H1 (cell line): ENCODE results near the gene SELENBP1. TPM values are rescaled to one million over a fixed set of nuclear protein-coding genes. Genes with fewer than 3 reads are reported as not detected.

ENCODE experiments used
- CTCF ChIA-PET: fragments of 300-600 bp; sonication (Branson Sonifier 250); formaldehyde crosslinking; loops from one replicate; lab custom pipeline; 2021; ENCODE audit not compliant: partially characterized antibody; lab: Charles Lee
- POLR2A ChIA-PET: fragments of 300-600 bp; sonication (Branson Sonifier 250); formaldehyde crosslinking; loops from one replicate; lab custom pipeline; 2021; ENCODE audit warnings: inconsistent platforms; ENCODE audit not compliant: partially characterized antibody; lab: Charles Lee
- DNase-seq, 2 experiments: peaks; one replicate each; pipeline versions ENCODE4 v3.0.0 to v3.0.0-alpha.2; 2010 to 2022; ENCODE audit warnings: low spot score in 2 of 2, low read depth in 1 of 2, mixed read lengths in 1 of 2
- FAIRE-seq: peaks from 2 replicates; lab custom pipeline; 2011; peaks lifted over from hg19 to GRCh38; lab: Jason Lieb, UNC
- H2AFZ ChIP-seq: 2 replicates; pipeline ENCODE4 v1.8.1; 2012; ENCODE audit warnings: low read length, inconsistent platforms
- H2AK5ac ChIP-seq: 2 replicates; pipeline ENCODE4 v1.6.1; 2013; ENCODE audit warnings: low read depth, low read length
- H2BK120ac ChIP-seq: replicated peaks from 2 replicates; pipeline ENCODE3; 2013; ENCODE audit warnings: low read depth, low read length, inconsistent platforms
- H2BK12ac ChIP-seq: 2 replicates; pipeline ENCODE4 v1.6.1; 2013; ENCODE audit warnings: low read depth, low read length
- H2BK15ac ChIP-seq: 2 replicates; pipeline ENCODE4 v1.6.1; 2013; ENCODE audit warnings: low read length
- H2BK20ac ChIP-seq: 2 replicates; pipeline ENCODE4 v1.6.1; 2013; ENCODE audit warnings: low read length
- H2BK5ac ChIP-seq: 2 replicates; pipeline ENCODE4 v1.6.1; 2013; ENCODE audit warnings: low read depth, low read length
- H3K14ac ChIP-seq: 2 replicates; pipeline ENCODE4 v1.6.1; 2013; ENCODE audit warnings: inconsistent platforms; ENCODE audit not compliant: insufficient read length
- H3K18ac ChIP-seq: 2 replicates; pipeline ENCODE4 v1.6.1; 2013; ENCODE audit warnings: low read length; ENCODE audit errors: extremely low read depth
- H3K23ac ChIP-seq: 2 replicates; pipeline ENCODE4 v1.6.1; 2013; ENCODE audit warnings: inconsistent platforms; ENCODE audit not compliant: insufficient read length
- H3K23me2 ChIP-seq: 2 replicates; pipeline ENCODE4 v1.6.1; 2013; ENCODE audit warnings: low read depth, low read length
- H3K27ac ChIP-seq: 2 replicates; pipeline ENCODE4 v1.6.1; 2011; ENCODE audit warnings: low read depth, low read length, inconsistent platforms
- H3K27me3 ChIP-seq, 4 experiments: replicated peaks in 1 of 4; 1 replicate in 1 of 4; 2 replicates in 3 of 4; pipeline versions ENCODE4 v1.6.1 to v1.8.1; 2011 to 2013; ENCODE audit warnings: low read length in 3 of 4, mild to moderate bottlenecking in 3 of 4, inconsistent platforms in 2 of 4, mixed read lengths in 2 of 4, moderate library complexity in 1 of 4; ENCODE audit not compliant: control insufficient read depth in 3 of 4, insufficient read depth in 3 of 4; ENCODE audit errors: extremely low read depth in 1 of 4
- H3K36me3 ChIP-seq, 4 experiments: 2 replicates each; pipeline versions ENCODE4 v1.6.1 to v1.8.1; 2011 to 2013; ENCODE audit warnings: mild to moderate bottlenecking in 4 of 4, low read length in 3 of 4, moderate library complexity in 2 of 4, control low read depth in 1 of 4, inconsistent platforms in 1 of 4; ENCODE audit not compliant: insufficient read depth in 4 of 4, control insufficient read depth in 2 of 4
- H3K4ac ChIP-seq: replicated peaks from 2 replicates; pipeline ENCODE3; 2013; ENCODE audit warnings: low read length, low read depth, mixed read lengths, inconsistent platforms; ENCODE audit not compliant: insufficient read length
- H3K4me1 ChIP-seq, 4 experiments: replicated peaks in 1 of 4; 1 replicate in 1 of 4; 2 replicates in 3 of 4; pipeline versions ENCODE4 v1.6.1 to v1.8.1; 2011 to 2013; ENCODE audit warnings: low read length in 3 of 4, inconsistent platforms in 2 of 4, mixed read lengths in 1 of 4; ENCODE audit not compliant: insufficient read depth in 4 of 4, control insufficient read depth in 3 of 4
- H3K4me2 ChIP-seq, 2 experiments: 2 replicates each; pipeline versions ENCODE4 v1.6.1 to v1.8.1; 2011 to 2013; ENCODE audit warnings: low read depth in 2 of 2, low read length in 2 of 2, control low read depth in 1 of 2, inconsistent platforms in 1 of 2, mild to moderate bottlenecking in 1 of 2; ENCODE audit not compliant: insufficient read depth in 1 of 2
- H3K4me3 ChIP-seq, 4 experiments: fragments of 200-600, 300-600 bp in 1 of 4; sonication (generic), shearing (Covaris generic), sonication (Bioruptor Twin) in 1 of 4; 2 replicates each; pipeline versions ENCODE4 v1.5.1 to v1.8.1; 2011 to 2016; ENCODE audit warnings: low read length in 4 of 4, low read depth in 3 of 4, control low read depth in 2 of 4, inconsistent platforms in 2 of 4, mild to moderate bottlenecking in 2 of 4, mixed read lengths in 1 of 4, moderate library complexity in 1 of 4; ENCODE audit not compliant: insufficient read depth in 2 of 4; ENCODE audit errors: extremely low read depth in 1 of 4
- H3K56ac ChIP-seq: replicated peaks from 2 replicates; pipeline ENCODE3; 2013; ENCODE audit warnings: low read depth, mild to moderate bottlenecking, mixed read lengths, low read length, inconsistent platforms; ENCODE audit not compliant: insufficient read length
- H3K79me1 ChIP-seq: 2 replicates; pipeline ENCODE4 v1.6.1; 2013; ENCODE audit warnings: low read depth, low read length, control low read depth
- H3K79me2 ChIP-seq, 2 experiments: 2 replicates each; pipeline versions ENCODE4 v1.6.1 to v1.8.1; 2012 to 2013; ENCODE audit warnings: low read length in 2 of 2, mild to moderate bottlenecking in 2 of 2, inconsistent platforms in 1 of 2; ENCODE audit not compliant: insufficient read depth in 2 of 2, control insufficient read depth in 1 of 2
- H3K9ac ChIP-seq, 4 experiments: replicated peaks in 1 of 4; 1 replicate in 1 of 4; 2 replicates in 3 of 4; pipeline versions ENCODE4 v1.6.1 to v1.8.1; 2011 to 2013; ENCODE audit warnings: low read depth in 3 of 4, low read length in 3 of 4, control low read depth in 2 of 4, mild to moderate bottlenecking in 2 of 4, moderate library complexity in 2 of 4, inconsistent platforms in 1 of 4; ENCODE audit errors: extremely low read depth in 1 of 4
- H3K9me3 ChIP-seq, 2 experiments: 2 replicates each; pipeline versions ENCODE4 v1.6.1 to v1.8.1; 2012 to 2013; ENCODE audit warnings: mild to moderate bottlenecking in 2 of 2, moderate library complexity in 2 of 2, control low read depth in 1 of 2, inconsistent platforms in 1 of 2, low read depth in 1 of 2, low read length in 1 of 2, mixed read lengths in 1 of 2; ENCODE audit not compliant: insufficient read depth in 2 of 2
- H4K20me1 ChIP-seq, 2 experiments: replicated peaks in 1 of 2; 2 replicates each; pipeline versions ENCODE3 to v1.8.1; 2011 to 2013; ENCODE audit warnings: inconsistent platforms in 2 of 2, low read length in 2 of 2, mild to moderate bottlenecking in 1 of 2; ENCODE audit not compliant: insufficient read depth in 2 of 2, control insufficient read depth in 1 of 2
- H4K5ac ChIP-seq: 2 replicates; pipeline ENCODE4 v1.6.1; 2013; ENCODE audit warnings: low read length, low read depth, mixed read lengths, inconsistent platforms; ENCODE audit not compliant: insufficient read length
- H4K8ac ChIP-seq: 2 replicates; pipeline ENCODE4 v1.8.0; 2013; ENCODE audit warnings: mild to moderate bottlenecking, moderate library complexity, low read length, inconsistent platforms; ENCODE audit not compliant: insufficient read depth; ENCODE audit errors: extremely low read depth
- H4K91ac ChIP-seq: replicated peaks from 2 replicates; pipeline ENCODE3; 2013; ENCODE audit warnings: low read length, mixed read lengths, inconsistent platforms; ENCODE audit not compliant: insufficient read length
- BACH1 ChIP-seq: IDR thresholded peaks from 2 replicates; pipeline ENCODE4 v1.6.1; 2012; ENCODE audit warnings: low read length, improper control_type of control experiment
- BRCA1 ChIP-seq: IDR thresholded peaks from 2 replicates; pipeline ENCODE4 v1.6.1; 2012; ENCODE audit warnings: low read depth, low read length, improper control_type of control experiment
- CBX8 ChIP-seq: fragments of 300-800, 300-1000 bp; sonication (generic); IDR thresholded peaks from 2 replicates; pipeline ENCODE4 v1.7.1; 2016; ENCODE audit warnings: low read depth, low read length, borderline replicate concordance
- KDM4A ChIP-seq: IDR thresholded peaks from one replicate; pipeline ENCODE4 v1.7.1; 2012; ENCODE audit warnings: low read depth, mild to moderate bottlenecking, moderate library complexity, low read length, inconsistent platforms; ENCODE audit not compliant: severe bottlenecking
- KDM5A ChIP-seq: fragments of 200-600 bp; IDR thresholded peaks from 2 replicates; pipeline ENCODE4 v1.7.1; 2012; ENCODE audit warnings: mild to moderate bottlenecking, low read length, inconsistent platforms, mixed read lengths
- NRF1 ChIP-seq: IDR thresholded peaks from 2 replicates; pipeline ENCODE4 v1.6.1; 2011; ENCODE audit warnings: mild to moderate bottlenecking, low read depth, low read length, improper control_type of control experiment
- POU5F1 ChIP-seq: IDR thresholded peaks from 2 replicates; pipeline ENCODE4 v1.6.1; 2011; ENCODE audit warnings: low read depth, mild to moderate bottlenecking, low read length, moderate library complexity
- RNF2 ChIP-seq: fragments of 200-900, 300-1000 bp; sonication (generic); IDR thresholded peaks from 2 replicates; pipeline ENCODE4 v1.7.1; 2016; ENCODE audit warnings: borderline replicate concordance, low read depth, mild to moderate bottlenecking, antibody characterized with exemption, low read length; ENCODE audit not compliant: poor library complexity, severe bottlenecking; ENCODE audit errors: missing control alignments
- SIN3A ChIP-seq, 2 experiments: IDR thresholded peaks in 1 of 2; conservative IDR thresholded peaks in 1 of 2; 2 replicates each; pipeline ENCODE4 v1.6.1; 2011 to 2012; ENCODE audit warnings: low read length in 2 of 2, improper control_type of control experiment in 1 of 2, low read depth in 1 of 2, mild to moderate bottlenecking in 1 of 2
- TAF7 ChIP-seq: optimal IDR thresholded peaks from 2 replicates; pipeline ENCODE3; 2011; ENCODE audit warnings: low read depth, mild to moderate bottlenecking, inconsistent platforms, low read length, moderate library complexity, borderline replicate concordance
- TCF12 ChIP-seq: IDR thresholded peaks from 2 replicates; pipeline ENCODE4 v1.6.1; 2011; ENCODE audit warnings: low read depth, mild to moderate bottlenecking, low read length
- YY1 ChIP-seq: IDR thresholded peaks from 2 replicates; pipeline ENCODE4 v1.6.1; 2011; ENCODE audit warnings: low read depth, mild to moderate bottlenecking, low read length
- WGBS, 2 experiments: shearing (Covaris generic) in 1 of 2; methylation state at CpG; one replicate each; pipeline versions ENCODE4 v1.1.6 to v1.1.7; 2013 to 2015; ENCODE audit warnings: low lambda C conversion rate in 2 of 2, mixed read lengths in 2 of 2, inconsistent platforms in 1 of 2, low coverage in 1 of 2, missing lambda C conversion rate in 1 of 2; ENCODE audit not compliant: insufficient replicate concordance in 2 of 2, insufficient coverage in 1 of 2, insufficient read length in 1 of 2; ENCODE audit errors: extremely low coverage in 1 of 2, missing lambda C conversion rate in 1 of 2; 5-methylcytosine and 5-hydroxymethylcytosine counted together
- polyA plus RNA-seq, 7 experiments: library from polyadenylated mRNA; depleted of rRNA in 3 of 7; stranded (reverse) in 5 of 7; unstranded in 2 of 7; fragments of >200 nt in 5 of 7; fragments of 200-250 nt in 2 of 7; gene quantifications; 1 replicate in 5 of 7; 2 replicates in 1 of 7; 4 replicates in 1 of 7; pipeline versions ENCODE4 v1.2.1 to v1.2.3, GENCODE V29; 2011 to 2013; ENCODE audit warnings: missing spikeins in 2 of 7, mixed read lengths in 2 of 7
- total RNA-seq: library from RNA; stranded (reverse); fragmentation: NEBNext Ultra II Directional; extraction: Animal tissue kit (Norgen Biotek cat#: 25700); gene quantifications from 2 replicates; pipeline ENCODE4 v1.2.1, GENCODE V29; 2021
- TF ChIP-seq, protein P1 (sequence below): IDR thresholded peaks from 2 replicates; pipeline ENCODE4 v1.6.1; 2011; ENCODE audit warnings: low read depth, mild to moderate bottlenecking, low read length; ENCODE audit not compliant: insufficient read depth

The SELENBP1 gene
- total and polyA plus RNA-seq, 2 of the 8 experiments (the other 6 are each of a cell fraction or from before 2014, with no cell fraction given), result 20.0 to 32.4 TPM

DNA sequence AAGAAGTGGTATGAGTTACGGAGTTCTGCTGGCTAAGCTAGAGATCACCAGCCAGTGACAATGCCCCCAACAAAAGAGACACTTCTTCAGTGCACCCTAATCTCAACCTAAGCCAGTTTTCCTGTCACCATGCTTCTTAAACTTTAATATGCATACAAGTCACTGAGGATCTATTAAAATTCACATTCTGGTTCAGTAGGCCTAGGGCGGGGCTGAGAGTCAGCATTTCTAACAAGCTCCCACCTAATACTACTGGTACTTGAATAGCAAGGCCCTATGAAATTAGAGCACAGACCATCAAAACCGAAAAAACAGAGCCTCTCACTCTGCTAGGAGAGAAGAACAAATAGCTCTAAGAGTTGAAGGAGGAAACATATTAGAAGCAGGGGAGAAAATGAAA is 34.8 kb upstream of the SELENBP1 start:
- H3K18ac ChIP-seq, result no peak overlapping the region
- H3K23ac ChIP-seq, result no peak overlapping the region
- no peak overlapping the region for H2BK12ac ChIP-seq
- H4K8ac ChIP-seq, result no peak overlapping the region
- H3K27ac ChIP-seq, result no peak overlapping the region
- H3K79me1 ChIP-seq, result no peaks in the 10 kb centered on the region
- no peak overlapping the region for H3K56ac ChIP-seq
- ChIA-PET CTCF (interaction anchor here (0.9 to 2.4 kb wide), 6 partner anchors 10 to 107 kb away, joined by 3 to 10 read pairs (median 4); partner anchors contain the start of gene SELENBP1), POLR2A (interaction anchor here (0.7 to 1.2 kb wide), 5 partner anchors 9 to 128 kb away, joined by 3 read pairs; no protein-coding TSS in a partner anchor)
- FAIRE-seq, result no peak
- no peak overlapping the region for H3K4ac ChIP-seq
- H2AFZ ChIP-seq, result no peak overlapping the region
- no peak overlapping the region for H2BK120ac ChIP-seq
- H3K23me2 ChIP-seq, result no peaks in the 10 kb centered on the region
- TF ChIP-seq SIN3A (conservative IDR thresholded peaks at IDR 0.05 in 1 of 2, IDR thresholded peaks at IDR 0.05 in 1 of 2; ENCODE audit: low read depth in 1 of 2, low read length in 2 of 2) (no peak), BRCA1 (no peak), TAF7 (no peak), CBX8 (no peak), YY1 (no peak), TCF12 (no peak), POU5F1 (no peak), KDM5A (no peak), KDM4A (no peak), NRF1 (no peak), RNF2 (no peak), BACH1 (no peak)
- TF ChIP-seq, protein P1, sequence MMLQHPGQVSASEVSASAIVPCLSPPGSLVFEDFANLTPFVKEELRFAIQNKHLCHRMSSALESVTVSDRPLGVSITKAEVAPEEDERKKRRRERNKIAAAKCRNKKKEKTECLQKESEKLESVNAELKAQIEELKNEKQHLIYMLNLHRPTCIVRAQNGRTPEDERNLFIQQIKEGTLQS, result no peak
- no peaks in the 10 kb centered on the region for H3K4me1 ChIP-seq
- no peak overlapping the region for H4K5ac ChIP-seq
- H2BK5ac ChIP-seq, result no peak overlapping the region
- no peak for DNase-seq
- 87% methylated on average over 3 of the region's 3 CpGs; no CpG with 5 or more reads in 1 of the 2 experiments for WGBS, 2 experiments
- no peak overlapping the region for H3K9ac ChIP-seq
- H3K79me2 ChIP-seq, result no peaks in the 10 kb centered on the region
- no peak overlapping the region for H2BK15ac ChIP-seq
- peaks cover 31 to 82% (median 73%) of the 10 kb centered on the region in 4 experiments for H3K36me3 ChIP-seq
- no peak overlapping the region for H3K4me3 ChIP-seq
- no peak overlapping the region for H2AK5ac ChIP-seq
- H3K14ac ChIP-seq, result no peak overlapping the region
- no peak overlapping the region for H3K4me2 ChIP-seq
- no peak overlapping the region for H4K91ac ChIP-seq
- H3K27me3 ChIP-seq, result no peaks in the 10 kb centered on the region
- peaks cover 4 to 10% of the 10 kb centered on the region in 2 experiments for H4K20me1 ChIP-seq
- H3K9me3 ChIP-seq, result no peaks in the 10 kb centered on the region
- no peak overlapping the region for H2BK20ac ChIP-seq
